GM21723 (cell line): Measurements from ENCODE around the gene SBF2.
"Not testable (repeated sequence)": the region's sequence is repeated elsewhere in the genome, so short reads cannot be mapped to it uniquely, and the experiment has no call there.

Source experiments
- ATAC-seq: cut with Tn5 transposase; IDR thresholded peaks from one replicate; pipeline ENCODE4 v1.9.1; 2021; ENCODE audit warnings: mild to moderate bottlenecking, moderate library complexity; ENCODE audit not compliant: unreplicated experiment

SBF2 gene

GRCh38 chr11:9969068-9969467 lies 325.0 kb downstream of the SBF2 start:
- no peak for ATAC-seq

DNA sequence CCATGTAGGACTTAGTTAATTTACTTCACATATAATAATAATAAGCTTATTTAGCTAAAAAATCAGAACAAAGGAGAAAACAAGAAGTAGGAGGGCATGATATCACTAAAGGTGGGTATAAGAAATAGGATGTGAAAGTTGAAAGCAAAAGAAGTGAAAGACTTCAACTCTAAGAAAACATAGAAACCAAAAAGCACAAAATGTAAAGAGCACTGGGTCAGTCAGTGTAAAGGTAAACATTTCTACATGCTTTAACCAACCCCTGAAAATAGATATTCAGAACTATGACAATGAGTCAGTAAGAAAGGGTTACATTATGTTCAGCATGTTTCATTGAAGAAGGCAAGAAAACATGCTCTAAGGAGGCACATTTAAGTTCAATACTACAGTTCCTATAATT lies 331.3 kb downstream of the SBF2 start:
- peak; percentile 96 for ATAC-seq

DNA sequence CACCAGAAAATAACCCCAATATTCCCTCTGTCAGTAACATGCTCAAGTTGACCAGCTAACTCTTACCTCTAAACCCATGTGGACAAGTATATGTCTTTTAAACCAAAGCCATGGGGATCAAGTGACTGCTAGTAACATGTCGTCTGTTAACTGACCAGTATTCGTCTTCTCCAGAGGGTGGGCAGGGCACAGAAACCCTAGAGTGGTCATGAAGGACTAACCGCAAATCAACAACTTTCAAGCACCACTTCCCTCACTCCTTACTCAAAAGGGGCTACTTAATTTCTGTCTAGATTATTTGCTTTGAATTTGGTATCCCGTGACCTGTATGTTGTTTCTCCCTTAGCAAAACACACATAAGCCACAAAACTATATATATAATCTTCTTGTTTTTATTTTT lies 336.9 kb downstream of the SBF2 start:
- ATAC-seq, result no peak

DNA sequence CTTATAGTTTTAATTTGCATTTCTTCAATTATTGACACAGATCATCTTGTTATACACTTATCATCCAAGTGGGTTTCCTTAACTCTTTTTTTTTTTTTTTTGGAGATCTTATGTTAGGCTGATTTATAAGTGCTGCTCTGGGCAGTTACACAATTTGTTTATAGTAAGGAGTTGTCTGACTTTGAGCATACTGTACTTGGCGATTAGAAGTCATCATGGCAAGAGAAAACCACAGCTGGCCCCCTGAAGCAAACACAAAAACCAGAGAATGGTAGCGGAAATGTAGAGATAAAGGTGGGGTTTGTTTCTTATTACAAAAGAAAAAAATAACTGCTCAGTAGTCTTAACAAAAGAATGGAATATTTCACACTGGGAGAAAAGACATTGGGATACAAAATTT lies 337.5 kb downstream of the SBF2 start:
- ATAC-seq, result no peak

GRCh38 chr11:9955391-9955790 lies 338.6 kb downstream of the SBF2 start:
- no peak for ATAC-seq

DNA sequence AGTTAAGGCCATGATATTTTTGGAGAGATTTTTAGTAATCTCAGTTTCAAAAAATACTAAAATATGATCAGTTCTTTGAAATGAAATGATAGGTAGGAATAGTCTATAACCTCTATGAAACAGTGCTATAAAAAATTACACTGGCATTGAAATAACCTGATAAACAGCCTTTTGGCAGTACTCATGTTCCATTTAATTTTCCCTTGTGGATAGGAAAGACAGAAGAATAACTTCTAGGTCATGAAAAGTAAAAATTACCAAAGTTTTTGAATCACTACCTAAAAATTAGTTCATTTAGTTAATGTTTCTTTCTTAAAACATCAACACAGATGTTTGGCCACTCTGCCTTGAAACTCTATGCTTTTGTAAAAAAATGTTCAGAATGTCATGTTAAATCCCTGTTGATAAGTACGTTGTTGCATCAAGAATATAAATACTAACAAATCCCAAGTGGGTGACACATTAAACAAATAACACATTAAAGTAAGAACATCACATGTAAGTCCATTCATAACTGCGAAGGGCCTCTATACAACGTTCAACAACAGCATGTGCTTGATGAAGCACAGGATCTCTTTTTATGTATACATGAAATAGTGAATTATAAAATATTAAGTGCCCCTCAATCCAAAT lies 339.9 kb downstream of the SBF2 start:
- ATAC-seq, result no peak

- ATAC-seq, result no peak
Measured at GRCh38 chr11:9952511-9953196, 341.4 kb downstream of the SBF2 start.

DNA sequence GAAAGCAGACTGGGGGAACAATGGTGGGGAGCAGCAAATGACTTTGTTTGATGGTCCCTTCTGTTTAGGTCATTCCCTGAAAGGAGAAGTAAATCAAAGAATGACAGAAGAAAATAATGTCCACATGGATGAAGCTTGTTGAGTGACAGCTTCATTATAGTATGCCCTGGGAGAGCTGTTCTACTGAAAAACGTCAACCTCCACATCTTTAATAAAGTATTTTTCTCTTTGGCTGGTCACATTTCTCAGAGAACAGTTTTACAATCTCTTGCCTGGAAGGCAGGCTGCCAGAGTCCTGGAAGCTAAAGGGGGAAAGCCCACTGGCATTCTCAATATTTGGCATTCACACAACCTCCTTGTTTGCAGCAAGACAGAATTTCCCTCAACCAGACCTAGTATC lies 342.2 kb downstream of the SBF2 start:
- ATAC-seq, result no peak

- ATAC-seq, result no peak
Measured at GRCh38 chr11:9950462-9950861, 343.6 kb downstream of the SBF2 start.

DNA sequence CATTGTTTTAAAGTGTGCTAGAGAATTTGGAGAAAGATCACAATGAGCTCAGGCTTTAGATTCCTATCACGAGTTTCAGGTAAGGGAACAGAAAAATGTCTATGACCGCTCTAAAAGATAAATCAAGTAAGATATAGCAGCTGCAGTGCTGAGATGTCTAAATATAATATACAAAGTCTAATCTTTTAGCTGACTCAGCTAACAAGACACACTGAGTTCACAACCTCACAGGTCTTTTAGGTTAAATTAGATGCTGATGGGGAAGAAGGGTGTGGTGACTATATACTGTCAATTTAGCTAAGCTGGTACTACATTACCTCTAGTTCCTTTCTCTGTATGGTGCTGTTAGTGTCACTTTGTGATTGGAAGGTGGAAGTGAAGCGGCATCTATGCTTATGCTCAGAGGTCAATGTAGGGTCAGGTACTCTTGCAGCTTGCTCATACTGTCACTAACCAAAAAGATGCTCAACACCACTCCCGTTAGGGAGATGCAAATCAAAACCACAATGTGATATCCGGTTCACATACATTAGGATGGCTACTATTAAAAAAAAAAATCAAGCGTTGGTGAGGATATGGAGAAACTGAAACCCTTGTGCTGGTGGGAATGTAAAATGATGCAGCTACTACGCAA lies 346.7 kb downstream of the SBF2 start:
- ATAC-seq, result no peak

- not testable (repeated sequence) for ATAC-seq
Measured at GRCh38 chr11:9945680-9946079, 348.3 kb downstream of the SBF2 start.

DNA sequence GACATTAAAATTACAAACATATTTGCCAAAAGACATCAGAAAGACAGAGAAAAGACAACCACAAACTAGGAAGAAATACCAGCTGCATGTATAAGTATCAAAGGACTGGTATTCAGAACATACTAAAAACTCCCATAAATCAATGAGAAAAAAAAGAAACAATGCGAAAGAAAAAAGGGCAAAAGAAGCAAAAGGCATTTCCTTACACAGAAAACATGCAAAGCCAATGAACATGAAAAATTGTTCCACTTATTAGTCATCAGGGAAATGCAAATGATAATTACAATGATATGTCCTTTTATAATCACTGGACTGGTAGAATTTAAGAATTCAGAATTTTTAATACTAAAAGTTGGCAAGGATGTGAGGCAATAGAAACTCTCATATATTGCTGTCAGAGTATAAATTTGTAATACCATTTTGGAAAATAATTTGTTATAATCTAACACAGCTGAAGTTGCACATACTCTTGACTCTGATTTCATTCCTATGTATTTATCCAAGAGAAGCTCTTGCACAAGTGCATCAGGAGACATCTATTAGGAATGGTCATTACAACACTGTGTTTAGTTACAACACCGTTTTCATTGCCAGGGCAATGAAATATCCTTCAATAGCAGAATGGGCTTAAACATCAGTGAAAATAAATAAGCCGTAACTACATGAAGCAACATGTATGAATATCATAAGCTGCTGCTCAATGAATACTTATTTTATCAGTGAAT lies 350.5 kb downstream of the SBF2 start:
- ATAC-seq, result no peak

GRCh38 chr11:9941991-9942390 lies 352.0 kb downstream of the SBF2 start:
- no peak for ATAC-seq

GRCh38 chr11:9939150-9939549 lies 354.9 kb downstream of the SBF2 start:
- ATAC-seq, result not testable (repeated sequence)

- ATAC-seq, result no peak
Measured at GRCh38 chr11:9936754-9937153, 357.3 kb downstream of the SBF2 start.

DNA sequence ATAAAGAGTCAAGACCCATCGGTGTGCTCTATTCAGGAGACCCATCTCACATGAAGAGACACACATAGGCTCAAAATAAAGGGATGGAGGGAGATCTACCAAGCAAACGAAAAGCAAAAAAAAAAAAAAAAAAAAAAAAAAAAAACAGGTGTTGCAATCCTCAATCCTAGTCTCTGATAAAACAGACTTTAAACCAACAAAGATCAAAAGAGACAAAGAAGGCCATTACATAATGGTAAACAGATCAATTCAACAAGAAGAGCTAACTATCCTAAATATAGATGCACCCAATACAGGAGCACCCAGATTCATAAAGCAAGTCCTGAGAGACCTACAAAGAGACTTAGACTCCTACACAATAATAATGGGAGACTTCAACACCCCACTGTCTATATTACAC lies 361.2 kb downstream of the SBF2 start:
- ATAC-seq, result not testable (repeated sequence)

DNA sequence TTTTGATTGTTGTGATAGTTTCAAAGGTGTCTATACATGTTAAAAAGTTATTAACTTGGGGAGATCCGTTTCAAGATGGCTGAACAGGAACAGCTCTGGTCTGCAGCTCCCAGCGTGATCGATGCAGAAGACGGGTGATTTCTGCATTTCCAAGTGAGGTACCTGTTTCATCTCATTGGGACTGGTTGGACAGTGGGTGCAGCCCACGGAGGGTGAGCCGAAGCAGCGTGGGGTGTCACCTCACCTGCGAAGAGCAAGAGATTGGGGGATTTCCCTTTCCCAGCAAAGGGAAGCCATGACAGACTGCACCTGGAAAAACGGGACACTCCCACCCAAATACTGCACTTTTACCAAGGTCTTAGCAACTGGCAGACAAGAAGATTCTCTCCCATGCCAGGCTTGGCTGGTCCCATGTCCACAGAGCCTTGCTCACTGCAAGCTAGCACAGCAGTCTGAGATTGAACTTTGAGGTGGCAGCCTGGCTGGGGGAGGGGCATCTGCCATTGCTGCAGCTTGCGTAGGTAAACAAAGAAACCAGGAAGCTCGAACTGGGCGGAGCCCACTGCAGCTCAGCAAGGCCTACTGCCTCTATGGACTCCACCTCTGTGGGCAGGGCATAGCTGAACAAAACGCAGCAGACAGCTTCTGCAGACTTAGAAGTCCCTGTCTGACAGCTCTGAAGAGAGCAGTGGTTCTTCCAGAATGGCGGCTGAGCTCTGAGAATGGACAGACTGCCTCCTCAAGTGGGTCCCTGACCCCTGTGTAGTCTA lies 363.3 kb downstream of the SBF2 start:
- ATAC-seq, result not testable (repeated sequence)

DNA sequence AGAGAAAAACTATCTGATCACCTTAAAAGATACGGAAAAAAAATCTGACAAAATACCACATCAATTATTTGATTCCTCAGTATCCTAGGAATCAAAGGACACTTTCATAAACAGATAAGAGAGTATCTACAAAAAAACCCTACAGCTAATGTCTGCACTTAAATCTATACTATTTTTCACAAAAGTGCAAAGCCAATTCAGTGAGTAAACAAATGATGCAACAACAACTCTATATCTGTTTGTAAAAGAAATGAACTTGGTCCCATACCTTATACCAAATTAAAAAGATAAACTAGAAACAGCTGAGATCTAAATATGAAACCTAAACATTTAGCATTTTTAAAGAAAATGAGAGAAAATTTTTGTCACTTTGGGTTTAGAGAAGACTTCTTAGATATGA lies 366.3 kb downstream of the SBF2 start:
- no peak for ATAC-seq

GRCh38 chr11:9923280-9923679 lies 370.7 kb downstream of the SBF2 start:
- no peak for ATAC-seq

DNA sequence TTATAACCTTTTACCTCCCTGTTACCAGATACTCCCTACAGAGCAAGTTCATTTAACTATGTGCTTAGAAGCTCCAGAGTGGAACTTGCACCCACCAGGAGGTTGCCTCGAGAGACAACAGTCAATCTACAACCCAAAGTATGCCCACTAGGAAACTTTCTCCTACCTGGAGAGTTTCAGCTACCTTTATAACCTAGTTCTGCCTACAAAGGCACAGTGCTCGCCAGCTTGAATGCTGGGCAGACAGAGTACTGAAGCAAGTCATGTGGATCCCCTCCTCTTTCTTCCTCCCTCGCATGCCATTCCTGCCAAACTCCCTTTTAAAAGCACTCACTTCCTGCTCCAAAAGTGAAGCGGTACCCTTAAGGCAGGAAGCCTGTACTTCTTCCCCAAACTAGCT lies 371.2 kb downstream of the SBF2 start:
- no peak for ATAC-seq

GRCh38 chr11:9916480-9916879 lies 377.5 kb downstream of the SBF2 start:
- no peak for ATAC-seq
